WTC11 (cell line): Measurements from ENCODE around the gene CSPG4. TPM values are rescaled to one million over a fixed set of nuclear protein-coding genes. Genes with fewer than 3 reads are reported as not detected.

Source experiments
- ATAC-seq: fragments of 200-7000 bp; cut with Tn5 transposase; 2 replicates; pipeline ENCODE4 v1.10.0; 2021; ENCODE audit warnings: mild to moderate bottlenecking, moderate library complexity
- CTCF ChIA-PET: fragments of 300-600 bp; sonication (Branson Sonifier 250); formaldehyde crosslinking; loops from one replicate; lab custom pipeline; 2021; ENCODE audit warnings: antibody characterized with exemption; lab: Charles Lee
- POLR2A ChIA-PET: fragments of 350-600 bp; sonication (Branson Sonifier 250); formaldehyde crosslinking; loops from one replicate; lab custom pipeline; 2021; ENCODE audit warnings: antibody characterized with exemption; lab: Charles Lee
- DNase-seq: peaks from one replicate; pipeline ENCODE4 v3.0.0; 2021; ENCODE audit warnings: low spot score
- H3K27ac Mint-ChIP-seq: 2 replicates; pipeline ENCODE4 v1.8.0; 2021; ENCODE audit warnings: mixed read lengths
- H3K27me3 Mint-ChIP-seq: 2 replicates; pipeline ENCODE4 v1.8.0; 2021; ENCODE audit warnings: low read depth, mild to moderate bottlenecking, moderate library complexity, mixed read lengths
- H3K36me3 Mint-ChIP-seq: 2 replicates; pipeline ENCODE4 v1.8.0; 2021; ENCODE audit warnings: mixed read lengths
- H3K4me1 Mint-ChIP-seq: 2 replicates; pipeline ENCODE4 v1.8.0; 2022; ENCODE audit warnings: mixed read lengths
- H3K4me3 Mint-ChIP-seq: 2 replicates; pipeline ENCODE4 v1.8.0; 2021; ENCODE audit warnings: mild to moderate bottlenecking, moderate library complexity, mixed read lengths
- H3K9me3 Mint-ChIP-seq: 2 replicates; pipeline ENCODE4 v1.8.0; 2021; ENCODE audit warnings: mixed read lengths
- GABPB1 ChIP-seq: sonication (generic); formaldehyde crosslinking; IDR thresholded peaks from 2 replicates; pipeline ENCODE4 v1.8.1; 2023; ENCODE audit warnings: mild to moderate bottlenecking, missing genetic modification reagents
- GRHL2 ChIP-seq: fragments of 250-450 bp; sonication (Bioruptor Pico); IDR thresholded peaks from 2 replicates; pipeline ENCODE4 v1.8.0; 2022; ENCODE audit warnings: mild to moderate bottlenecking, moderate library complexity; ENCODE audit not compliant: insufficient replicate concordance, severe bottlenecking
- ZNF121 ChIP-seq: sonication (generic); formaldehyde crosslinking; IDR thresholded peaks from 2 replicates; pipeline ENCODE4 v1.8.0; 2023; ENCODE audit warnings: missing genetic modification reagents
- ZNF219 ChIP-seq: sonication (generic); formaldehyde crosslinking; IDR thresholded peaks from 2 replicates; pipeline ENCODE4 v1.8.0; 2023; ENCODE audit warnings: missing genetic modification reagents, mild to moderate bottlenecking, borderline replicate concordance
- total RNA-seq: library from RNA; stranded (reverse); gene quantifications from 3 replicates; pipeline ENCODE4 v1.2.3, GENCODE V29; 2021
- TF ChIP-seq, protein P1 (sequence below): sonication (generic); formaldehyde crosslinking; IDR thresholded peaks from 2 replicates; pipeline ENCODE4 v1.8.0; 2023; ENCODE audit warnings: missing genetic modification reagents
- TF ChIP-seq, protein P2 (sequence below): fragments of 200-600 bp; IDR thresholded peaks from 2 replicates; pipeline ENCODE4 v1.8.0; 2022; ENCODE audit warnings: antibody characterized with exemption
- TF ChIP-seq, protein P3 (sequence below): fragments of 250-450 bp; sonication (Bioruptor Pico); IDR thresholded peaks from 2 replicates; pipeline ENCODE4 v1.9.0; 2021; ENCODE audit warnings: mild to moderate bottlenecking
- TF ChIP-seq, protein P4 (sequence below): fragments of 250-450 bp; sonication (Bioruptor Pico); IDR thresholded peaks from 2 replicates; pipeline ENCODE4 v1.9.0; 2021; ENCODE audit warnings: mild to moderate bottlenecking
- TF ChIP-seq, protein P5 (sequence below): fragments of 250-450 bp; sonication (Bioruptor Pico); conservative IDR thresholded peaks from 2 replicates; pipeline ENCODE4 v1.9.0; 2021; ENCODE audit warnings: mild to moderate bottlenecking
- TF ChIP-seq, protein P6 (sequence below): sonication (generic); formaldehyde crosslinking; IDR thresholded peaks from 2 replicates; pipeline ENCODE4 v1.8.0; 2022; ENCODE audit warnings: mild to moderate bottlenecking, missing genetic modification reagents

CSPG4 gene
- total RNA-seq, 1 experiment from 2014 or later = 2.9 TPM

DNA sequence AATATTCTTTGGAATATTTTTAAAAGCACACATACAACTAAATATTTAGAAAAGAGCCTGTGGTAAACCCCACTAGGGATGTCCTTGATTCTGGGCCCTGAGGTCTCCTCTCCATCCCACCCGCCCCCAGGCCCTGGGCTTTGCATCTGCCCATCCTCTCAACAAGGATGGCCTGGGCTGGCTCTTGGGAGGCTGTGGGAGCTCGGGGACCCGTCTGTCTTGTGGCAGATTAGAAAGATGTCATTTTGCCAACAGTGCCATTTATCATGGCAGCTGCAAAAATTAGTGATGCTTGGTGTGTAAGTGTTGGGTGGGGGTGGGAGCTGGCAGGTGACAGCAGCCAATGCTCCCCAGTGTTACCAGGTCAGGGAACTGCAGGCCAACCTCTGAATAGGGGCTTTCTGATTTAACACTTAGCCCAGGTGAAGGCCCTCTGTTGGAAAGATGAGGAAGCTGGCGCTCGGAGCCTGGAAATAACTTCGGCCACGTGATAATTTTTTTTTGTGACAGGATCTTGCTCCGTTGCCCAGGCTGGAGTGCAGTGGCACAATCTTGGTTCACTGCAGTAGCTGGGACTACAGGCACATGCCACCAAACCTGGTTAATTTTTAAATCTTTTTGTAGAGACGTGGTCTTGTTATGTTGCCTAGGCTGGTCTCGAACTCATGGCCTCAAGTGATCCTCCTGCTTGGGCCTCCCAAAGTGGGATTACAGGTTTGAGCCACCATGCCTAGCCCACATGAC, 16.9 kb upstream of the CSPG4 start:
- POLR2A ChIA-PET = no interaction called here

DNA sequence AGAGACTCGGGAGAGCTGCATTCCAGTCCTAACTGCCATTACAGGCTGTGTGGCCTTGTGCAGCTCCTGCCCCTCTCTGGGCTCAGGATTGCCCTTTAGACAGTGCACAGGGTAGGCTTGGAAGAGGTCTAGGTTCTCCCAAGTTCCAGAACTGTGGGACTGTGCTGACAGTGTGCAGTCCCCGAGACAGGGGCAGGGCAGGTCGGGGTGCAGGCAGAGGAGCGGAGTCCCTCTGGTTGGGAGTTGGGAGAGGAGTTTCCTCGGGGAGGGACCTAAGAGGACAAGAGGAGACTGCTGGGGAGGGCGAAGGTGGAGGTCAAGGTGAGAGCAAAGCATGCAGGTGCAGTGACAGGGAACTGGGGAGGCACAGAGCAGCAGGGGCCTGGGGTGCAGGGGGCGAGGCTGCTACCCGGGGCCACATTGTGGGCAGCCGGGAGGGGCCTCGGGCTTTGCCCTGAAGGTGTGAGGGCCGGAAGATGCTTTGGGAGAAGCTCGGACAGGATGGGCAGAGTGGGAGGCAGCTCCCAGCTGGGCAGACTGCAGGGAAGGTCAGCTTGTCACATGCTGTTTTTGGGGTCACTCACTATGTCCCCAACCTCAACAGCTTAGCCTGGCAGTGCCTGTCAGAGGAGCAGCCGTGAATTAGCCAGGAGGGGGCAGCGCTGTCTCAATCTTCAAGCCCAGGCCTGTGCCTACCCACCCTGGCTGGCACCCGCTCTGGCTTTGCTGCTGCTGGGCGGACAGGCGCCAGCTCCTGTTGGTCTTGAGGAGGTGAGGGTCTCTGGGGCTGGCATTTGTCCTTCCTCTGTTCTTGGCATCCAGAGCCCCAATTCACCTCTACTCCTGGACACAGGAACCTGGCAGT, 15.4 kb upstream of the CSPG4 start:
- Mint-ChIP-seq H3K36me3 (no peaks in the 10 kb centered on the region), H3K27me3 (peaks cover 37% of the 10 kb centered on the region), H3K4me3 (no peak overlapping the region), H3K9me3 (no peaks in the 10 kb centered on the region), H3K27ac (no peak overlapping the region), H3K4me1 (peaks cover 13% of the 10 kb centered on the region)
- TF ChIP-seq, protein P1, sequence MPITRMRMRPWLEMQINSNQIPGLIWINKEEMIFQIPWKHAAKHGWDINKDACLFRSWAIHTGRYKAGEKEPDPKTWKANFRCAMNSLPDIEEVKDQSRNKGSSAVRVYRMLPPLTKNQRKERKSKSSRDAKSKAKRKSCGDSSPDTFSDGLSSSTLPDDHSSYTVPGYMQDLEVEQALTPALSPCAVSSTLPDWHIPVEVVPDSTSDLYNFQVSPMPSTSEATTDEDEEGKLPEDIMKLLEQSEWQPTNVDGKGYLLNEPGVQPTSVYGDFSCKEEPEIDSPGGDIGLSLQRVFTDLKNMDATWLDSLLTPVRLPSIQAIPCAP (CRISPR knock-in tag) = no peak
- TF ChIP-seq, protein P2, sequence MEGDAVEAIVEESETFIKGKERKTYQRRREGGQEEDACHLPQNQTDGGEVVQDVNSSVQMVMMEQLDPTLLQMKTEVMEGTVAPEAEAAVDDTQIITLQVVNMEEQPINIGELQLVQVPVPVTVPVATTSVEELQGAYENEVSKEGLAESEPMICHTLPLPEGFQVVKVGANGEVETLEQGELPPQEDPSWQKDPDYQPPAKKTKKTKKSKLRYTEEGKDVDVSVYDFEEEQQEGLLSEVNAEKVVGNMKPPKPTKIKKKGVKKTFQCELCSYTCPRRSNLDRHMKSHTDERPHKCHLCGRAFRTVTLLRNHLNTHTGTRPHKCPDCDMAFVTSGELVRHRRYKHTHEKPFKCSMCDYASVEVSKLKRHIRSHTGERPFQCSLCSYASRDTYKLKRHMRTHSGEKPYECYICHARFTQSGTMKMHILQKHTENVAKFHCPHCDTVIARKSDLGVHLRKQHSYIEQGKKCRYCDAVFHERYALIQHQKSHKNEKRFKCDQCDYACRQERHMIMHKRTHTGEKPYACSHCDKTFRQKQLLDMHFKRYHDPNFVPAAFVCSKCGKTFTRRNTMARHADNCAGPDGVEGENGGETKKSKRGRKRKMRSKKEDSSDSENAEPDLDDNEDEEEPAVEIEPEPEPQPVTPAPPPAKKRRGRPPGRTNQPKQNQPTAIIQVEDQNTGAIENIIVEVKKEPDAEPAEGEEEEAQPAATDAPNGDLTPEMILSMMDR = 0 out of 2 replicates have a peak, but pooled peaks have one; percentile 29
- TF ChIP-seq, protein P3, sequence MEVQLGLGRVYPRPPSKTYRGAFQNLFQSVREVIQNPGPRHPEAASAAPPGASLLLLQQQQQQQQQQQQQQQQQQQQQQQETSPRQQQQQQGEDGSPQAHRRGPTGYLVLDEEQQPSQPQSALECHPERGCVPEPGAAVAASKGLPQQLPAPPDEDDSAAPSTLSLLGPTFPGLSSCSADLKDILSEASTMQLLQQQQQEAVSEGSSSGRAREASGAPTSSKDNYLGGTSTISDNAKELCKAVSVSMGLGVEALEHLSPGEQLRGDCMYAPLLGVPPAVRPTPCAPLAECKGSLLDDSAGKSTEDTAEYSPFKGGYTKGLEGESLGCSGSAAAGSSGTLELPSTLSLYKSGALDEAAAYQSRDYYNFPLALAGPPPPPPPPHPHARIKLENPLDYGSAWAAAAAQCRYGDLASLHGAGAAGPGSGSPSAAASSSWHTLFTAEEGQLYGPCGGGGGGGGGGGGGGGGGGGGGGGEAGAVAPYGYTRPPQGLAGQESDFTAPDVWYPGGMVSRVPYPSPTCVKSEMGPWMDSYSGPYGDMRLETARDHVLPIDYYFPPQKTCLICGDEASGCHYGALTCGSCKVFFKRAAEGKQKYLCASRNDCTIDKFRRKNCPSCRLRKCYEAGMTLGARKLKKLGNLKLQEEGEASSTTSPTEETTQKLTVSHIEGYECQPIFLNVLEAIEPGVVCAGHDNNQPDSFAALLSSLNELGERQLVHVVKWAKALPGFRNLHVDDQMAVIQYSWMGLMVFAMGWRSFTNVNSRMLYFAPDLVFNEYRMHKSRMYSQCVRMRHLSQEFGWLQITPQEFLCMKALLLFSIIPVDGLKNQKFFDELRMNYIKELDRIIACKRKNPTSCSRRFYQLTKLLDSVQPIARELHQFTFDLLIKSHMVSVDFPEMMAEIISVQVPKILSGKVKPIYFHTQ (CRISPR knock-in tag) = no peak
- TF ChIP-seq, protein P4, sequence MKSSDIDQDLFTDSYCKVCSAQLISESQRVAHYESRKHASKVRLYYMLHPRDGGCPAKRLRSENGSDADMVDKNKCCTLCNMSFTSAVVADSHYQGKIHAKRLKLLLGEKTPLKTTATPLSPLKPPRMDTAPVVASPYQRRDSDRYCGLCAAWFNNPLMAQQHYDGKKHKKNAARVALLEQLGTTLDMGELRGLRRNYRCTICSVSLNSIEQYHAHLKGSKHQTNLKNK (CRISPR knock-in tag) = no peak
- no peak for TF ChIP-seq GRHL2 (CRISPR knock-in tag)
- no peak for TF ChIP-seq GABPB1 (CRISPR knock-in tag)
- TF ChIP-seq, protein P5, sequence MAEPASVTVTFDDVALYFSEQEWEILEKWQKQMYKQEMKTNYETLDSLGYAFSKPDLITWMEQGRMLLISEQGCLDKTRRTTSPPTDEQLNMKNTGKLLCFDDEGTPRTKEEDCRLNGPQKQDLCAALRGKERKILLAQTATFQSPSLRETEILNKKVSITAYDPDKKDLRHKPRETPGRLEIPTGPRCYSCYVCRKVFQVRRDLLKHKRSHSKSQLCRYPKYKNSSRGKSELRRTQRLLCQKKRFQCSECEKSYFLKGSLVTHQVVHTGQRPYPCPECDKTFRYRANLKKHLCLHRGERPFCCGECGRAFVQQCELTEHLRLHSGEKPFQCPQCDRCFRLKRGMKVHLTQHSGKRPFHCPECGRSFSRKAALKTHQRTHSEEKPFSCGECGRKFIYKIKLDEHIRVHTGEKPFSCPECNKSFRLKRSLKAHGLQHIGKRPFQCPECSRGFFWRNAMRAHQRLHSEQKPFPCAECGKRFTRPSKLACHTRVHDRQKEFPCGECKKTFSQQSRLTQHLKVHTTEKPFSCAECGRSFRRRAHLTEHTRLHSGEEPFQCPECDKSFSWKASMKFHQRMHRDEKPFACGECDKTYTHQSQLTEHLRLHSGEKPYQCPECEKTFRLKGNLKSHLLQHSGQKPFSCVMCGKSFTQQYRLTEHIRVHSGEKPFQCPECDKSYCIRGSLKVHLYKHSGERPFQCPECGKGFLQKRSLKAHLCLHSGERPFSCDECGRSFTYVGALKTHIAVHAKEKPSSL = no peak
- TF ChIP-seq, protein P6, sequence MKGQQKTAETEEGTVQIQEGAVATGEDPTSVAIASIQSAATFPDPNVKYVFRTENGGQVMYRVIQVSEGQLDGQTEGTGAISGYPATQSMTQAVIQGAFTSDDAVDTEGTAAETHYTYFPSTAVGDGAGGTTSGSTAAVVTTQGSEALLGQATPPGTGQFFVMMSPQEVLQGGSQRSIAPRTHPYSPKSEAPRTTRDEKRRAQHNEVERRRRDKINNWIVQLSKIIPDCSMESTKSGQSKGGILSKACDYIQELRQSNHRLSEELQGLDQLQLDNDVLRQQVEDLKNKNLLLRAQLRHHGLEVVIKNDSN = no peak
- CTCF ChIA-PET = interaction anchor here (0.6 to 2.9 kb wide), 26 partner anchors 10 to 411 kb away, joined by 3 to 40 read pairs (median 4); partner anchors contain the start of gene UBE2Q2
- DNase-seq (peak; percentile 76), ATAC-seq (peak; percentile 69)
- POLR2A ChIA-PET = interaction anchor here (1.1 kb wide), 1 partner anchor 10 kb away, joined by 3 read pairs; no protein-coding TSS in a partner anchor

More for the DNA sequence above, 16.9 kb upstream of the CSPG4 start:
- Mint-ChIP-seq H3K36me3 (no peaks in the 10 kb centered on the region), H3K4me3 (no peak overlapping the region), H3K27ac (no peak overlapping the region), H3K9me3 (no peaks in the 10 kb centered on the region), H3K27me3 (peaks cover 29% of the 10 kb centered on the region), H3K4me1 (peaks cover 15% of the 10 kb centered on the region)
- TF ChIP-seq ZNF219 = no peak
- peak; percentile 70; the same call in 1 of the 2 replicates for TF ChIP-seq ZNF121
- CTCF ChIA-PET = interaction anchor here (0.6 to 2.9 kb wide), 8 partner anchors 9 to 113 kb away, joined by 3 to 40 read pairs (median 8); partner anchors contain the start of genes CSPG4 and UBE2Q2
- DNase-seq (no peak), ATAC-seq (no peak)
